ENCODE data around the gene PERM1.

DNA sequence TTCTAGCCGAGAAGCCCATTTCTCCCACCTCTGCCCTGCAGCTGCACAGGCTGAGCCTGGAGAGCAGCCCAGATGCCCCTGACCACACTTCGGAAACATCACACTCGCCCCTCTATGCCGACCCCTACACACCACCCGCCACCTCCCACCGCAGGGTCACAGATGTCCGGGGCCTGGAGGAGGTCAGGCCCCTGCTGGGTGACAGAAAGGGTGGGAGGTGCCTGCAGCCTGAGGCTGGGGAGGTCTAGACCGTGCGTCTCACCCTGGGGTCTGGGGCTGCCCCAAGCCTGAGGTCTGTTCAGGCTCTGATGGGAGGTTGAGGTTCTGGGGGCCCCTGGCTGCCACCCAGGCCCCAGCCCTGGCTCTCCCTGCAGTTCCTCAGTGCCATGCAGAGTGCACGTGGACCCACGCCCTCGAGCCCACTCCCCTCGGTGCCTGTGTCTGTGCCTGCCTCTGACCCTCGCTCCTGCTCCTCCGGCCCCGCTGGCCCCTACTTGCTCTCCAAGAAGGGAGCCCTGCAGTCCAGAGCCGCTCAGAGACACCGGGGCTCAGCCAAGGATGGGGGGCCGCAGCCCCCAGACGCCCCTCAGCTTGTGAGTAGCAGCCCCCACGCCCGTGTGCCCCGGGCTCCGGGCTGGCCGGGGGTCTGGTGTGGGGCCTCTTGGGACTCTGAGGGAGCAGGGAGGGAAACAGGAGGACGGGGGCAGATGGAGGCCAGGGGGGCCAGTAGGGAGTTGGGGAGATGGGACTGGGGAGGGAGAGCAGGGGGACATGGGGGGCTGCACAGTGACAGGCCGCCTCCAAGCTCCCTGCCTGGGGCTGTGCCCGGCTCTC is 8.2 kb downstream of the PERM1 start:
- TF ChIP-seq, protein P1, sequence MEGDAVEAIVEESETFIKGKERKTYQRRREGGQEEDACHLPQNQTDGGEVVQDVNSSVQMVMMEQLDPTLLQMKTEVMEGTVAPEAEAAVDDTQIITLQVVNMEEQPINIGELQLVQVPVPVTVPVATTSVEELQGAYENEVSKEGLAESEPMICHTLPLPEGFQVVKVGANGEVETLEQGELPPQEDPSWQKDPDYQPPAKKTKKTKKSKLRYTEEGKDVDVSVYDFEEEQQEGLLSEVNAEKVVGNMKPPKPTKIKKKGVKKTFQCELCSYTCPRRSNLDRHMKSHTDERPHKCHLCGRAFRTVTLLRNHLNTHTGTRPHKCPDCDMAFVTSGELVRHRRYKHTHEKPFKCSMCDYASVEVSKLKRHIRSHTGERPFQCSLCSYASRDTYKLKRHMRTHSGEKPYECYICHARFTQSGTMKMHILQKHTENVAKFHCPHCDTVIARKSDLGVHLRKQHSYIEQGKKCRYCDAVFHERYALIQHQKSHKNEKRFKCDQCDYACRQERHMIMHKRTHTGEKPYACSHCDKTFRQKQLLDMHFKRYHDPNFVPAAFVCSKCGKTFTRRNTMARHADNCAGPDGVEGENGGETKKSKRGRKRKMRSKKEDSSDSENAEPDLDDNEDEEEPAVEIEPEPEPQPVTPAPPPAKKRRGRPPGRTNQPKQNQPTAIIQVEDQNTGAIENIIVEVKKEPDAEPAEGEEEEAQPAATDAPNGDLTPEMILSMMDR (conservative IDR thresholded peaks at IDR 0.05; ENCODE audit: low read depth, low read length): no peak
- TF ChIP-seq EZH2 (IDR thresholded peaks at IDR 0.05; ENCODE audit: low read length, unreplicated experiment): no peak
